HUES48 (cell line): ENCODE data around the gene RFT1.

ENCODE experiments used
- H3K27ac ChIP-seq: one replicate; pipeline ENCODE4 v1.7.0; 2013; ENCODE audit warnings: low read depth, low read length, inconsistent platforms
- H3K27me3 ChIP-seq: 2 replicates; pipeline ENCODE4 v1.6.1; 2013; ENCODE audit warnings: mild to moderate bottlenecking, low read length; ENCODE audit not compliant: control insufficient read depth, insufficient read depth
- H3K36me3 ChIP-seq: 2 replicates; pipeline ENCODE4 v1.6.1; 2013; ENCODE audit warnings: low read length; ENCODE audit not compliant: control insufficient read depth, insufficient read depth
- H3K4me1 ChIP-seq: 2 replicates; pipeline ENCODE4 v1.6.1; 2013; ENCODE audit warnings: mild to moderate bottlenecking, low read length; ENCODE audit not compliant: control insufficient read depth, insufficient read depth
- H3K4me3 ChIP-seq: 2 replicates; pipeline ENCODE4 v1.5.1; 2013; ENCODE audit warnings: mild to moderate bottlenecking, low read depth, low read length
- H3K9ac ChIP-seq: 2 replicates; pipeline ENCODE4 v1.6.1; 2013; ENCODE audit warnings: mild to moderate bottlenecking, low read depth, low read length, moderate library complexity
- H3K9me3 ChIP-seq: 2 replicates; pipeline ENCODE4 v1.6.1; 2013; ENCODE audit warnings: low read length; ENCODE audit not compliant: control insufficient read depth, insufficient read depth

The RFT1 gene

DNA sequence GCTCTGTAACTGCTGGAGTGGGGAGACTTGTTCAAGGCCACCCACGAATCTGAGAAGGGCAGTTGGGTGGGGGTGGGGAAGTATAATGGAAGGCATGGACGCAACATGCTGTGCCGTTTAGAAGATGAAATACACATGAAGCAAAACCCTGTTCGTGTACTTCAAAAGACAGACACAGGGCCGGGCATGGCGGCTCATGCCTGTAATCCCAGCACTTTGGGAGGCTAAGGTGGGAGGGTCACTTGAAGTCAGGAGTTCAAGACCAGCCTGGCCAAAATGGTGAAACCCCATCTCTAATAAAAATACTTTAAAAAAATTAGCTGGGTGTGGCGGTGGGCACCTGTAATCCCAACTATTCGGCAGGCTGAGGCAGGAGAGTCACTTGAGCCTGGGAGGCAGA, 47.5 kb downstream of the RFT1 start:
- no peaks in the 10 kb centered on the region for H3K4me1 ChIP-seq
- H3K4me3 ChIP-seq: no peak overlapping the region
- H3K36me3 ChIP-seq: no peaks in the 10 kb centered on the region
- H3K9ac ChIP-seq: no peak overlapping the region
- no peak overlapping the region for H3K27ac ChIP-seq
- H3K9me3 ChIP-seq: no peaks in the 10 kb centered on the region
- no peaks in the 10 kb centered on the region for H3K27me3 ChIP-seq

DNA sequence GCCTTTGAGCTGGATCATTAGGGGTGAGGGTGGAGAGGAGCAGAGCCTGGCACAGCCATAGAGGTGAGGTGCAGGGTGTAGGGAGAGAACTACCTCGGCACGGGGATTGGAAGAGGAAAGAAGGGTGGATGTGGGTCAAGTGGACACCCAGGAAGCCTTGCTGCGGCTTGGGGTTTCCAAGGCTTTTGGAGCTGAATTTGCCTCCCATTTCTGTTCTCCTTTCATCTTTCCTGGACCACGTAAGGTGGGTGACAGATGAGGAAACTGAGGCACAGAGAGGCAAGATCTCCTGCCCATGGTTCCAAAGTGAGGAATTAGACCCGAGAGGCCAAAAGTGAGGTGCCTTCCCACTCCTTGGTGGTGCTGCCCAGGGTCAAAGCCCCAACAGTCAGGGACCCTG, 48.9 kb downstream of the RFT1 start:
- no peaks in the 10 kb centered on the region for H3K9me3 ChIP-seq
- no peak overlapping the region for H3K27ac ChIP-seq
- H3K4me3 ChIP-seq: no peak overlapping the region
- H3K27me3 ChIP-seq: no peaks in the 10 kb centered on the region
- H3K4me1 ChIP-seq: no peaks in the 10 kb centered on the region
- no peak overlapping the region for H3K9ac ChIP-seq
- H3K36me3 ChIP-seq: no peaks in the 10 kb centered on the region

DNA sequence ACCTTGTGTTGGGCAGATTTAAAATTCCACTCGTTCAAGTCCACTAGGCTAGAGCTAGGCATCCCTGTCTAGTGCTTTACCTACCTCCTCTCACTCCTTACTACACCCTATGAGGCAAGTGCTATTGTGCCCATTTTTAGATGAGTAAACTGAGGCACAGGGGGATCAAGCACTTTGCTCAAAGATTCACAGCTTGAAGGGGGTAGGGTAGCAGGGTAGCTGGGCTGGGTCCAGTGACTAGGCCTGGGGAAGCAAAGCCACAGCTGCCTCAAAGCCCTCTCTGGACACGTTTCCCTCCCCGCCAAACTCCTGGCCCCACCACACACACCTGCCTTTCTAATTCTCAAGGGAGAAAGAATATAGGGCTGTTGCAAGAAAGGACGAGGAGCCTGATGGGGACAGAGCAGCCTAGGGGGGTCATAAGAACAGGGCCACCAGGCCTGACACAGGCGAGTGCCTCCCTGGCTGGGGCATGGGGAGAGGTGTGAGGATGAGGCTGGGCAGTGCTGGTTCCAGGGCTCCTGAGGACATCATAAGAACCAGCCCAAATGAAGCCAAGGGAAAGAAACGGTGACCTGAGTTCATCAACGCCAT, 49.5 kb downstream of the RFT1 start:
- Histone ChIP-seq H3K9me3 (no peaks in the 10 kb centered on the region), H3K27me3 (no peaks in the 10 kb centered on the region), H3K27ac (no peak overlapping the region), H3K9ac (no peak overlapping the region), H3K4me1 (no peaks in the 10 kb centered on the region), H3K36me3 (no peaks in the 10 kb centered on the region), H3K4me3 (no peak overlapping the region)

DNA sequence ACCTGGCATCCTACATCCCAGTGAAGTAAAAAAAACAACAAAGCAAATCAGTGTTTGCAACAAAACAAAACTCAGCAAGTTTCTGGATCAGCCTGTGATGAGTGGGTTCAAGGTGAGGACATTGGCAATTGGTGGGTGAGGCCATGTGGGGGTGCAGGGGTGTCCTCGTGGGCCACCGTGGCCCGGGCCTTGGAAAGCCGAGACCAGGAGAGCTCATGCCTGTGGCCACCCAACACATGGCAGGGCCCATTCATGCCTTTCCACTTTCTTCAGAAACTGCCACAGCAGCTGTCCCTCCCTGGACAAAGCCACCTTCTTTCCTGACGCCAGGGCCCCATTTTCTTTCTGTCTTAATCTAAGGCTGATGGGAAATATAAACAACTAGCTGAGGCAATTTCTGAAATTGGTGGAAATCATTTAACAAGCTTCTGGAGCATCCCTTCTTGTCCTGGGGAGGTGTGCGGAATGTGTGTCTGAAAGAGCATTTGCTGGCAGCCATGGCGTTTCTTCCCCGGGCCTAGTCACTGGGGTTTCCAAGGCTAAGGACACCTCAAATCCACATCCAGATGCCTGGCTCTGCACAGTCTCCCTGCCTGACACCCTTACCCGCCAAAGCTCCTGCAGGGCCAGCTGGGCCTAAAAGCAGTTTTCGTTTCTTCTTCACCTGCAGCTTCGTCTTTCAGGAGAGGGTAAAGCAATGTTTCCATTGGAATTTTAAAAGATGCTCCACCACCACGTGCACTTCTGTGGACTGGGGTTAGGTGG, 50.3 kb downstream of the RFT1 start:
- no peaks in the 10 kb centered on the region for H3K36me3 ChIP-seq
- no peaks in the 10 kb centered on the region for H3K27me3 ChIP-seq
- H3K9me3 ChIP-seq: no peaks in the 10 kb centered on the region
- H3K4me3 ChIP-seq: no peak overlapping the region
- no peak overlapping the region for H3K27ac ChIP-seq
- H3K4me1 ChIP-seq: no peaks in the 10 kb centered on the region
- H3K9ac ChIP-seq: no peak overlapping the region

DNA sequence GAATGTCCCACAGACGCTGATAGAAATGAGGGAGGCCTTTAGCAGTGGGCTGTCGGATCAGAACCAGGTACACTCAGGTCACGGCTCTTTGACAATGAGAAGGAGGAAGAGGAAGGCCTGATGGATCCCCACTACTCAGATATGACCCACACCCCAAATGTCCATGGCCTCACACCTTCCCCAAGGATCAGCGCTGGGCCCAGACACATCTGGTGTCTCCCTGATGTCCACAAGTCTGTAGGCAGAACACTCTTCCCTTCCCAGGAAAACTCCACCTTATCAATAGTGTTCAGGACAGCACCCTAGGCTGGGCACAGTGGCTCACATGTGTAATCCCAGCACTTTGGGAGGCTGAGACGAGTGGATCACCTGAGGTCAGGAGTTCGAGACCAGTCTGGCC, 51.1 kb downstream of the RFT1 start:
- H3K4me1 ChIP-seq: no peaks in the 10 kb centered on the region
- H3K36me3 ChIP-seq: no peaks in the 10 kb centered on the region
- no peaks in the 10 kb centered on the region for H3K27me3 ChIP-seq
- H3K9ac ChIP-seq: no peak overlapping the region
- no peak overlapping the region for H3K4me3 ChIP-seq
- no peaks in the 10 kb centered on the region for H3K9me3 ChIP-seq
- H3K27ac ChIP-seq: no peak overlapping the region

DNA sequence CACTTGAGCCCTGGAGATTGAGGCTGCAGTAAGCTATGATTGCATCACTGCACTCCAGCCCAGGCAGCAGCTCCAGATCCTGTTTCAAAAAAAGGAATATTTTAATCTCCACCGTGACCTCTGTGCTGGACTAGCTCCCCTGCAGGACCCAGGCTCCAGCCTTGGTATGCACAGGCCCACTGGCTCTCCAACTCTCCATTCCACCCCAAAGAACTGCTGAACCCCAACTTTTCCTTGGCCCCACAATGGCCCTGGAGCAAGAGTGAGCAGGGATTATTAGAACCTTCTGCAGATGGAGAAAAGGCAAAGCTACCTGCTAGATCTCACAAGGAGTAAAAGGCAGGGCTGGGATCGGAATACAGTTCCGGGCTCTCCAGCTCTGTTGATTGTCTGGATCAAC, 51.6 kb downstream of the RFT1 start:
- peaks cover 2% of the 10 kb centered on the region; the same call in 1 of the 2 replicates for H3K4me1 ChIP-seq
- no peak overlapping the region for H3K4me3 ChIP-seq
- no peaks in the 10 kb centered on the region for H3K27me3 ChIP-seq
- no peak overlapping the region for H3K9ac ChIP-seq
- no peak overlapping the region for H3K27ac ChIP-seq
- no peaks in the 10 kb centered on the region for H3K9me3 ChIP-seq
- no peaks in the 10 kb centered on the region for H3K36me3 ChIP-seq

DNA sequence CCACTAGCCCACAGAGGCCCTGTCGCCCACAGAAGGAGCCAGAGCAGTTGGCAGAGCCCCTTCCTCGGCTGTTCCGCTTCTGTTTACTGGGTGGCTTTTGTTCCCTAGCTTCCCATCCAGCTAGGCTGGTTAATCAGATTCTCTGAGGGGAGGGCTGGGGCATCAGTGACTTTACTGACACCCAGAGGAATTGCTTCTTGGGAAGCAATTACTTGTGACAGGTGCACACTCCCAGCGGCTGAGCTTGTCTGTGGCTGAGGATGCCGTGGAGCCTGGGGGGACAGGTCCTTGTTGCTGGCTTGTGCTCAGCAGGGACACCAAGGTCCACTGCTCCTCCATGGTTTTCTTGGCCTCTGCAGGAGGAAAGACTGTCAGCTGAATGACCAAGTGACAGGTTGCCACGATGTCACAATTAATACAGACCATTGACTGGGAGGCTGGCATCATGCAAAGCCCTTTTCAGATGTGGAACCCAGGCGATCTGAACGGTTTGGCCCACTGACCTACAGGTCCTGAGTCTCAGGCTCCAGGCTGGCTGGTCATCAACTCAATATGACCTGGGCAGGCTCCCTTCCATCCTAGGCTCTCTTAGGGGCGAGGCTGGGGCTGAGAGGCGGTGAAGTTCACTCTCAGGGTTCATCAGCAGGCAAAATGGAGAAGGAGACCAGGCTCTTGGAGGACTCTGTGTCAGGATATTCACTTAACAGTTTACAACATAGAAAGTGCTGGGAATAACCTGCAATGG, 52.6 kb downstream of the RFT1 start:
- peaks cover 11% of the 10 kb centered on the region for H3K4me1 ChIP-seq
- no peak overlapping the region for H3K27ac ChIP-seq
- no peaks in the 10 kb centered on the region for H3K36me3 ChIP-seq
- no peak overlapping the region for H3K9ac ChIP-seq
- no peak overlapping the region for H3K4me3 ChIP-seq
- no peaks in the 10 kb centered on the region for H3K27me3 ChIP-seq
- no peaks in the 10 kb centered on the region for H3K9me3 ChIP-seq

DNA sequence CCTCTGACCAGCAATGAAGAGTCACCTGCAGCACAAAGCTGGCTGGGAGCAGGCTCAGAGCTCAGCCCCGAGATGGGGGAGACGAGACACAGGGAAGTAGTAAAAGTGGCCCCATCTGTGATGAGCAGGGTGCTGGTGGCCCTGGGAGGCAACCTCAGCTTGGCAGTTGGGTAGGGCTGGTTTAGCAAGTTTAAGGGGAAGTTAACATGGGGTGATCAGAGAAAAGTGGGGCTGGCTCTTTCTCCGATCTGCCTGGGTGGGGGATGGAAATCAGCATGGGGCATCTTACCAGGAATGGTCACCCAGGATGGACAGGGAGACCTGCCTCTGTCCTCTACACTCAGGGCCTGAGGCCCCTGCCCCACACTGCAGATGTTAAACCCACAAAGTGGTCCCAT, 54.5 kb downstream of the RFT1 start:
- Histone ChIP-seq H3K4me1 (peaks cover 16% of the 10 kb centered on the region), H3K36me3 (no peaks in the 10 kb centered on the region), H3K9ac (no peak overlapping the region), H3K4me3 (no peak overlapping the region), H3K9me3 (no peaks in the 10 kb centered on the region), H3K27ac (no peak overlapping the region), H3K27me3 (no peaks in the 10 kb centered on the region; the same call in 1 of the 2 replicates)

DNA sequence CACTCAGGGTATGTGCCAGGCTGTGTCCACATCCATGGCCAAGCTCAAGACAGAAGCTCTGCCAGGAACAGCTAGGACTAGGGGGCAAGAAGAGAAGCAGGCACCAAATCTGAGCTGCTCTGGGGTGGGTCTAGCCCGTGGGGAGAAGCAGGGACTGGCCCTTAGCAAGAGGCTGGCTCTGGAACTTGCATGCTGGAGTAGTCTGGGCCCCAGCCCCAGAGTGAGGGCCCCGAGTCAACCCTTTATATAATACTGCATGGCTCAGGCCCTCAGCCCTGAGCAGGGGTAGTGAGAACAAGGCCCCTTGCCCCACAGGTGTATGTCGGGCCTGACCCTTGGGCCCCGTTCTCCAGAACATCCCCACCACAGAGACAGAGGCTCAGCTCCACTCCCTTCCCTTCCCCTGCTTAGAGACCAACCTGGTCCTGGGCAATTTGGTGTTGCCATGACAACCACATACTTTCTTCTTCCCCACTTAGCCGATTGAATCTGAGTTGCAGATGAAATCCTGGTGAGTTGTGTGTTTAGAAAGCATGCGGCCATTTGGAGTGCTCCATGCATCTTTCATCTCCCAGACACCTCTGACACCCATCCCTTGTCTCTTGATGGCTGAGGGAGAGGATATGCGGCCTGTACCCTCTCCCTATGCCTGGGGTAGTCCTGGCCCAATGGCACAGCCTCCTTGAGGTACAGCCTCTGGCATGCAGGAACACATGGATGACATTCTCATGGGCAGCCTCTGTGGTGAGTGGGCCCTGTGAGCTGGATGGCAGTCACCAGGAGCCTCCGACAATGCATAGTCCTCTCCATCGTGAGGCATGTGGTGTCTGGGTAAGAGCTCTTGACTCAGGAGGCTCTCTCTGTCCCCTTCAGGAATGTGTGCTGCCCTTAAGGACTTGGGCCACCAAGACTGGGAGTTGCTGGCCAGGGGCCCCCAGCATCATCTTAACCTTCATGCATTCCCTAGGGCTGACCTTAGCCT, 55.2 kb downstream of the RFT1 start:
- Histone ChIP-seq H3K9me3 (no peaks in the 10 kb centered on the region), H3K4me1 (peaks cover 16% of the 10 kb centered on the region), H3K27ac (no peak overlapping the region), H3K4me3 (no peak overlapping the region), H3K9ac (no peak overlapping the region), H3K36me3 (no peaks in the 10 kb centered on the region), H3K27me3 (no peaks in the 10 kb centered on the region; the same call in 1 of the 2 replicates)

DNA sequence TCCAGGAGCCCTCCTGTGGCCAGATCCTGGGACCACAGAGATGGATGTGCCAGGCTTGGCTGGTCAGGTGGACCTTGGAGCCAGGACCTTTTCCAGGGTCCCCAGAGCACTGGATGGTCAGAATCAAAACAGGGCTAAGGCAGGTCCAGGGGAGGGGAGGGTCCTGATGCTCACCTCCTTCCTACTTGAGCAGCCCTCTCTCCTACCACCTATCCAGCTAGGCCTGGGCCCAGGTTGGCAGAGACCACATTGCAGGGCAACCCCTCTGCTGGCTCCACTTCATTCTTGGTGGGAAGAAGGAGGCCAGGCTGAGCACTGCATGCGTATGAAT, 55.9 kb downstream of the RFT1 start:
- no peaks in the 10 kb centered on the region for H3K36me3 ChIP-seq
- H3K9ac ChIP-seq: no peak overlapping the region
- no peaks in the 10 kb centered on the region; the same call in 1 of the 2 replicates for H3K27me3 ChIP-seq
- no peaks in the 10 kb centered on the region for H3K9me3 ChIP-seq
- peaks cover 16% of the 10 kb centered on the region for H3K4me1 ChIP-seq
- H3K4me3 ChIP-seq: no peak overlapping the region
- H3K27ac ChIP-seq: no peak overlapping the region
